H9 (cell line): Measurements from ENCODE around the gene ZHX3. TPM values are rescaled to one million over a fixed set of nuclear protein-coding genes. Genes with fewer than 3 reads are reported as not detected.

Experiments
- DNase-seq: peaks from one replicate; pipeline ENCODE4 v3.0.0-alpha.2; 2017
- H2AFZ ChIP-seq: one replicate; pipeline ENCODE4 v1.6.1; 2013; ENCODE audit warnings: mild to moderate bottlenecking, low read length, control low read depth, moderate library complexity
- H2AK5ac ChIP-seq: 2 replicates; pipeline ENCODE4 v1.6.1; 2013; ENCODE audit warnings: low read length, control low read depth, mixed read lengths; ENCODE audit not compliant: insufficient read length
- H2BK120ac ChIP-seq: one replicate; pipeline ENCODE4 v1.6.1; 2013; ENCODE audit warnings: low read depth, mild to moderate bottlenecking, low read length, control low read depth, inconsistent platforms; ENCODE audit not compliant: poor library complexity, severe bottlenecking
- H2BK12ac ChIP-seq: 2 replicates; pipeline ENCODE4 v1.6.1; 2013; ENCODE audit warnings: low read length, control low read depth, mixed read lengths, low read depth; ENCODE audit not compliant: insufficient read length
- H2BK15ac ChIP-seq: 2 replicates; pipeline ENCODE4 v1.6.1; 2013; ENCODE audit warnings: low read depth, low read length, control low read depth
- H2BK20ac ChIP-seq: one replicate; pipeline ENCODE4 v1.6.1; 2013; ENCODE audit warnings: low read depth, mild to moderate bottlenecking, low read length, control low read depth, inconsistent platforms; ENCODE audit not compliant: poor library complexity, severe bottlenecking
- H2BK5ac ChIP-seq: 2 replicates; pipeline ENCODE4 v1.6.1; 2013; ENCODE audit warnings: low read length, control low read depth, mixed read lengths; ENCODE audit not compliant: insufficient read length
- H3K14ac ChIP-seq: 2 replicates; pipeline ENCODE4 v1.6.1; 2013; ENCODE audit warnings: low read length, control low read depth; ENCODE audit not compliant: insufficient read depth
- H3K18ac ChIP-seq: 2 replicates; pipeline ENCODE4 v1.6.1; 2013; ENCODE audit warnings: low read depth, mild to moderate bottlenecking, mixed read lengths, low read length, control low read depth; ENCODE audit not compliant: insufficient read length
- H3K23ac ChIP-seq: 2 replicates; pipeline ENCODE4 v1.6.1; 2013; ENCODE audit warnings: low read length, control low read depth, mixed read lengths, low read depth; ENCODE audit not compliant: insufficient read length
- H3K23me2 ChIP-seq: 2 replicates; pipeline ENCODE4 v1.6.1; 2013; ENCODE audit warnings: low read depth, mild to moderate bottlenecking, mixed read lengths, low read length, control low read depth; ENCODE audit not compliant: insufficient read length, poor library complexity, severe bottlenecking
- H3K27ac ChIP-seq: 2 replicates; pipeline ENCODE4 v1.5.1; 2013; ENCODE audit warnings: low read length, control low read depth, mixed read lengths, low read depth; ENCODE audit not compliant: insufficient read length
- H3K27me3 ChIP-seq: 2 replicates; pipeline ENCODE4 v1.6.1; 2013; ENCODE audit warnings: low read length, control low read depth, inconsistent platforms; ENCODE audit not compliant: insufficient read depth
- H3K4ac ChIP-seq: 2 replicates; pipeline ENCODE4 v1.6.1; 2013; ENCODE audit warnings: low read depth, mild to moderate bottlenecking, control low read depth, inconsistent platforms, low read length, moderate library complexity
- H3K4me1 ChIP-seq: 2 replicates; pipeline ENCODE4 v1.6.1; 2013; ENCODE audit warnings: low read length, control low read depth, inconsistent platforms; ENCODE audit not compliant: insufficient read depth
- H3K4me2 ChIP-seq: 2 replicates; pipeline ENCODE4 v1.6.1; 2013; ENCODE audit warnings: low read length, control low read depth, mixed read lengths; ENCODE audit not compliant: insufficient read length, insufficient read depth
- H3K56ac ChIP-seq: 2 replicates; pipeline ENCODE4 v1.6.1; 2013; ENCODE audit warnings: low read depth, mild to moderate bottlenecking, mixed read lengths, low read length, control low read depth; ENCODE audit not compliant: insufficient read length
- H3K79me1 ChIP-seq: 2 replicates; pipeline ENCODE4 v1.6.1; 2013; ENCODE audit warnings: low read depth, mild to moderate bottlenecking, moderate library complexity, low read length, control low read depth, inconsistent platforms; ENCODE audit not compliant: insufficient read depth, poor library complexity, severe bottlenecking
- H3K79me2 ChIP-seq: 2 replicates; pipeline ENCODE4 v1.6.1; 2013; ENCODE audit warnings: low read length, control low read depth, inconsistent platforms; ENCODE audit not compliant: insufficient read depth
- H3K9ac ChIP-seq: 2 replicates; pipeline ENCODE4 v1.6.1; 2013; ENCODE audit warnings: low read length, control low read depth, mixed read lengths; ENCODE audit not compliant: insufficient read length; ENCODE audit errors: extremely low read depth
- H3K9me3 ChIP-seq: one replicate; pipeline ENCODE4 v1.6.1; 2013; ENCODE audit warnings: low read depth, low read length, inconsistent platforms; ENCODE audit not compliant: control insufficient read depth
- H3T11ph ChIP-seq: one replicate; pipeline ENCODE4 v1.6.1; 2013; ENCODE audit warnings: mild to moderate bottlenecking, low read length, control low read depth, inconsistent platforms
- H4K20me1 ChIP-seq: one replicate; pipeline ENCODE4 v1.6.1; 2013; ENCODE audit not compliant: control insufficient read depth, insufficient read length, insufficient read depth
- H4K5ac ChIP-seq: 2 replicates; pipeline ENCODE4 v1.6.1; 2013; ENCODE audit warnings: low read depth, mild to moderate bottlenecking, mixed read lengths, low read length, control low read depth; ENCODE audit not compliant: insufficient read length
- H4K8ac ChIP-seq: replicated peaks from 2 replicates; pipeline ENCODE4 v1.6.1; 2013; ENCODE audit warnings: low read length, control low read depth, mixed read lengths, low read depth; ENCODE audit not compliant: insufficient read length
- H4K91ac ChIP-seq: 2 replicates; pipeline ENCODE4 v1.6.1; 2013; ENCODE audit warnings: low read depth, mild to moderate bottlenecking, moderate library complexity, mixed read lengths, low read length, control low read depth; ENCODE audit not compliant: insufficient read length
- H3K27ac Mint-ChIP-seq, 3 experiments: 2 replicates in 2 of 3; 3 replicates in 1 of 3; pipeline ENCODE4 v1.8.0; 2020 to 2021; ENCODE audit warnings: mixed read lengths in 3 of 3, mild to moderate bottlenecking in 1 of 3, moderate library complexity in 1 of 3
- H3K27me3 Mint-ChIP-seq: 2 replicates; pipeline ENCODE4 v1.8.0; 2021; ENCODE audit warnings: low read depth, mild to moderate bottlenecking, moderate library complexity, mixed read lengths
- H3K36me3 Mint-ChIP-seq, 3 experiments: 2 replicates in 2 of 3; 3 replicates in 1 of 3; pipeline ENCODE4 v1.8.0; 2020 to 2021; ENCODE audit warnings: low read depth in 3 of 3, mixed read lengths in 3 of 3; ENCODE audit not compliant: insufficient read depth in 1 of 3
- H3K4me1 Mint-ChIP-seq, 2 experiments: 2 replicates each; pipeline ENCODE4 v1.8.0; 2020; ENCODE audit warnings: mixed read lengths in 2 of 2
- H3K4me3 Mint-ChIP-seq, 2 experiments: 2 replicates in 1 of 2; 3 replicates in 1 of 2; pipeline ENCODE4 v1.8.0; 2020 to 2021; ENCODE audit warnings: mild to moderate bottlenecking in 2 of 2, mixed read lengths in 2 of 2, moderate library complexity in 1 of 2
- H3K9me3 Mint-ChIP-seq, 2 experiments: 2 replicates in 1 of 2; 3 replicates in 1 of 2; pipeline ENCODE4 v1.8.0; 2020; ENCODE audit warnings: mild to moderate bottlenecking in 2 of 2, mixed read lengths in 2 of 2, moderate library complexity in 1 of 2
- WGBS: extraction: QIAGEN DNeasy Blood & Tissue Kit; methylation state at CpG from one replicate; pipeline ENCODE4 v1.1.7; 2013; ENCODE audit warnings: missing lambda C conversion rate, low lambda C conversion rate, mixed read lengths; ENCODE audit not compliant: insufficient read length; ENCODE audit errors: extremely low coverage; 5-methylcytosine and 5-hydroxymethylcytosine counted together
- total RNA-seq: library from RNA; stranded (reverse); gene quantifications from 2 replicates; pipeline ENCODE4 v1.2.1, GENCODE V29; 2021
- TF ChIP-seq, protein P1 (sequence below): fragments of 200-600 bp; sonication (generic); conservative IDR thresholded peaks from 3 replicates; pipeline ENCODE4 v1.8.0; 2021; ENCODE audit warnings: antibody characterized with exemption, mild to moderate bottlenecking

ZHX3 gene
- total RNA-seq, 1 experiment from 2014 or later, result 4.4 TPM

DNA sequence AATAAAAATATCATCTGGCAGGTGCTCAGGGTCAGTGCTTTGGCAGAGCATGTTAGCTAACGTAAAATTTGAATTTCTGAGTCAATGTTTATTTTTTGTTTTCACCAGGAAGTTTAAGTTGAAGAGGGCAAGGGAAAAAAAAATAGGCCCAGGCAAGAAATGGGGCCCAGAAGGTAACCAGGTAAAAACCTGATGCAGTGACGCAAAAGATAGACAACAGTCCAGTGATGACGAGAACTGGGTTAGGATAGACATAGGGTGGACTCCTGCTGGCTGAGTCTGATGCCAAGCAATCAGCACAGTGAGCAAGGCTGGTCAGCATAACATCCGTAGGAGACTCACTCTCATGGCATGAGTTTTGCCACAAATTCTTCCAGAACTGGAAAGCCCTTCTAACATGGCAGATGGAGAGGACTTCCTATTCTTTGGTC is 42.2 kb downstream of the ZHX3 start:
- peaks cover 2% of the 10 kb centered on the region; the same call in 1 of the 2 replicates for H3K27me3 Mint-ChIP-seq
- Histone ChIP-seq H2BK20ac (no peak overlapping the region), H4K5ac (no peak overlapping the region), H4K8ac (no peak overlapping the region), H3K9ac (no peak overlapping the region), H3K79me2 (no peaks in the 10 kb centered on the region), H3K4me1 (no peaks in the 10 kb centered on the region), H3K27ac (no peak overlapping the region), H2BK5ac (no peak overlapping the region), H4K20me1 (no peaks in the 10 kb centered on the region), H3K23me2 (no peaks in the 10 kb centered on the region), H3K27me3 (no peaks in the 10 kb centered on the region), H4K91ac (no peak overlapping the region), H2AK5ac (no peak overlapping the region), H3K9me3 (no peaks in the 10 kb centered on the region), H3K4me2 (no peak overlapping the region), H3K23ac (no peak overlapping the region), H2BK12ac (no peak overlapping the region), H3T11ph (no peak overlapping the region), H3K79me1 (no peaks in the 10 kb centered on the region), H3K4ac (no peak overlapping the region), H2BK120ac (no peak overlapping the region), H3K56ac (no peak overlapping the region), H2AFZ (no peak overlapping the region), H3K14ac (no peak overlapping the region), H2BK15ac (no peak overlapping the region), H3K18ac (no peak overlapping the region)
- DNase-seq, result no peak
- no peaks in the 10 kb centered on the region for H3K36me3 Mint-ChIP-seq
- WGBS, result no CpG with 5 or more reads among the region's 4 CpGs
- H3K4me1 Mint-ChIP-seq, result peaks cover 4 to 6% of the 10 kb centered on the region in 2 experiments
- no peak overlapping the region for H3K4me3 Mint-ChIP-seq
- no peak overlapping the region for H3K27ac Mint-ChIP-seq
- no peaks in the 10 kb centered on the region for H3K9me3 Mint-ChIP-seq
- TF ChIP-seq, protein P1, sequence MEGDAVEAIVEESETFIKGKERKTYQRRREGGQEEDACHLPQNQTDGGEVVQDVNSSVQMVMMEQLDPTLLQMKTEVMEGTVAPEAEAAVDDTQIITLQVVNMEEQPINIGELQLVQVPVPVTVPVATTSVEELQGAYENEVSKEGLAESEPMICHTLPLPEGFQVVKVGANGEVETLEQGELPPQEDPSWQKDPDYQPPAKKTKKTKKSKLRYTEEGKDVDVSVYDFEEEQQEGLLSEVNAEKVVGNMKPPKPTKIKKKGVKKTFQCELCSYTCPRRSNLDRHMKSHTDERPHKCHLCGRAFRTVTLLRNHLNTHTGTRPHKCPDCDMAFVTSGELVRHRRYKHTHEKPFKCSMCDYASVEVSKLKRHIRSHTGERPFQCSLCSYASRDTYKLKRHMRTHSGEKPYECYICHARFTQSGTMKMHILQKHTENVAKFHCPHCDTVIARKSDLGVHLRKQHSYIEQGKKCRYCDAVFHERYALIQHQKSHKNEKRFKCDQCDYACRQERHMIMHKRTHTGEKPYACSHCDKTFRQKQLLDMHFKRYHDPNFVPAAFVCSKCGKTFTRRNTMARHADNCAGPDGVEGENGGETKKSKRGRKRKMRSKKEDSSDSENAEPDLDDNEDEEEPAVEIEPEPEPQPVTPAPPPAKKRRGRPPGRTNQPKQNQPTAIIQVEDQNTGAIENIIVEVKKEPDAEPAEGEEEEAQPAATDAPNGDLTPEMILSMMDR, result no peak
